GM10266 (cell line): ENCODE measurements around the gene ZNF213.

Experiments used
- DNase-seq: peaks from one replicate; pipeline ENCODE4 v3.0.0; 2012; ENCODE audit errors: extremely low spot score
- TF ChIP-seq, protein P1 (sequence below): IDR thresholded peaks from 2 replicates; pipeline ENCODE4 v1.5.1; 2012; ENCODE audit warnings: mild to moderate bottlenecking, low read depth; ENCODE audit not compliant: control insufficient read depth, insufficient read depth; ENCODE audit errors: missing control alignments

Gene ZNF213

DNA sequence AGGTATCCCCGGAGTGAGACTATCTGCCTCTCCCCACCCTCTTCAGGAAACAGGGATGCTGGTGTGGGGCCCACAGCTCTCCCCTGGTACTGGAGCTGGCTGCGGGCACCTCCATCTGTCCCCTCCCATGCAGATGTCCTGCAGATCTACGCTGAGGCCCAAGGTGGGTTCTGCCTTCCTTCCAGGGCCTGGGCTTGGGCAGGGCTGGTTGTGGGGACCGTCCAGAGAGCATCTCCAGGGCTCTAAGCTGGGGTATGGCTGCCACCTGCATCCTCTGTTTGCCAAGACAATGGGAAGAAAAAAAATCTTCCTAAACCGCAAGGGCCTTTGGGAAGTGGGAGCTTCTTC lies 12.9 kb downstream of the ZNF213 start:
- TF ChIP-seq, protein P1, sequence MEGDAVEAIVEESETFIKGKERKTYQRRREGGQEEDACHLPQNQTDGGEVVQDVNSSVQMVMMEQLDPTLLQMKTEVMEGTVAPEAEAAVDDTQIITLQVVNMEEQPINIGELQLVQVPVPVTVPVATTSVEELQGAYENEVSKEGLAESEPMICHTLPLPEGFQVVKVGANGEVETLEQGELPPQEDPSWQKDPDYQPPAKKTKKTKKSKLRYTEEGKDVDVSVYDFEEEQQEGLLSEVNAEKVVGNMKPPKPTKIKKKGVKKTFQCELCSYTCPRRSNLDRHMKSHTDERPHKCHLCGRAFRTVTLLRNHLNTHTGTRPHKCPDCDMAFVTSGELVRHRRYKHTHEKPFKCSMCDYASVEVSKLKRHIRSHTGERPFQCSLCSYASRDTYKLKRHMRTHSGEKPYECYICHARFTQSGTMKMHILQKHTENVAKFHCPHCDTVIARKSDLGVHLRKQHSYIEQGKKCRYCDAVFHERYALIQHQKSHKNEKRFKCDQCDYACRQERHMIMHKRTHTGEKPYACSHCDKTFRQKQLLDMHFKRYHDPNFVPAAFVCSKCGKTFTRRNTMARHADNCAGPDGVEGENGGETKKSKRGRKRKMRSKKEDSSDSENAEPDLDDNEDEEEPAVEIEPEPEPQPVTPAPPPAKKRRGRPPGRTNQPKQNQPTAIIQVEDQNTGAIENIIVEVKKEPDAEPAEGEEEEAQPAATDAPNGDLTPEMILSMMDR = no peak
- no peak for DNase-seq

DNA sequence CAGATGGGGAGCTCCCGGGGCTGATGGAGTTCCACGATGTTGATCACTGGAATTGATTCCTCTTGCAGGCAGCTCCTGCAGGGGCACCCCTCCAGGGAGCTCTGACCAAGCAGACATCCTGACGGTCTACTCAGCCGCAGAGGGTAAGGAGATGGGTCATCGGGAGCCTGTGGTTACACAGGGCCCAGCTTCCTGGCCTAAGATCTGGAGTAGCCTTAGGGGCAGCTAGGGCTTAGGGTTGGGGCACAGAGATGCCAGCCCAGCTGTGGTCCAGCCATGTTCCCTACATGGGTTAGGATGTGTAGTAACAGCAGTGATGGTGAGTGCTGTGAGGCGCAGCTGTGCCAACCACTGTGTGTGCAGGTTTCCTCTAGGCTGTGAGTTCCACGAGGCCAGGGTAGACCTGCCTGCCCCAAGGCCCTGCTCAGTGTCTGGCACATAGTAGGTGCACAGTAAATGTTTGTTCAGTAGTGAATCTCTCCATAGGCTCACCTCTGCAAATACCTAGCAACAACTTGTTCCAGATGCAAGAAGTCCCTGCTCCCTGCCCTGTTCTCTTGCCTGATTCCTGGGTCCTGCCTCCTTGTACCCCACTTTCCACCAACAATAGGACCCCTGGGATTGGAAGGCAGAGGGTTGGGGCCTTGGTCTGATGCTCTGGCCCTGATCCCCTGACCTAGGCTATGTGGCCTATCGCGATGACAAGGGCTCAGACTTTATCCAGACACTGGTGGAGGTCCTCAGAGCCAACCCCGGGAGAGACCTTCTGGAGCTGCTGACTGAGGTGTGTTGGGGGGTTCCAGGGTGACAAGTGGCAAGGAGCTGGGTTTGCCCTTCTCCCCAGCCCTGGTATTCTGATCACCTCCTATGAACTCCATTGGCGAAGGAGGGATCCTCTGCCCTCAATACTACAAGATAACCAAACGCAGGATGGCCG lies 13.7 kb downstream of the ZNF213 start:
- TF ChIP-seq, protein P1 = no peak
- DNase-seq = peak; percentile 14

DNA sequence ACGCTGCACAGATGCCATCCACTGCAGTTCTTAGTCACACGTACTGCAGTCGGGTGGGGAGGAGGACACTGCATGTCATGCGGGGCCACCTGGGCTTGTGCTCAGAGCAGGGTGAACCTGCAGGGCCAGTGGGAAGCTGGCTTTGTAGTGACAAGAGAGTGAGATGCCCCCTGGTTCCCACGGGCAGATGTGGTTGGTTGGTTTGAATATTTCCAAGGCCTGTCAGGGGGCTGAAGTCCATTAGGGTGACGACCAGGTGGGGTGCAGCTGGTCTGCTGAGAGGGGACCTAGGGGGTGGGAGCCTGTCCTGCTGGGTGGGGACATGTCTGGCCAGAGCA lies 14.3 kb downstream of the ZNF213 start:
- DNase-seq = peak; percentile 19
- TF ChIP-seq, protein P1 = no peak

DNA sequence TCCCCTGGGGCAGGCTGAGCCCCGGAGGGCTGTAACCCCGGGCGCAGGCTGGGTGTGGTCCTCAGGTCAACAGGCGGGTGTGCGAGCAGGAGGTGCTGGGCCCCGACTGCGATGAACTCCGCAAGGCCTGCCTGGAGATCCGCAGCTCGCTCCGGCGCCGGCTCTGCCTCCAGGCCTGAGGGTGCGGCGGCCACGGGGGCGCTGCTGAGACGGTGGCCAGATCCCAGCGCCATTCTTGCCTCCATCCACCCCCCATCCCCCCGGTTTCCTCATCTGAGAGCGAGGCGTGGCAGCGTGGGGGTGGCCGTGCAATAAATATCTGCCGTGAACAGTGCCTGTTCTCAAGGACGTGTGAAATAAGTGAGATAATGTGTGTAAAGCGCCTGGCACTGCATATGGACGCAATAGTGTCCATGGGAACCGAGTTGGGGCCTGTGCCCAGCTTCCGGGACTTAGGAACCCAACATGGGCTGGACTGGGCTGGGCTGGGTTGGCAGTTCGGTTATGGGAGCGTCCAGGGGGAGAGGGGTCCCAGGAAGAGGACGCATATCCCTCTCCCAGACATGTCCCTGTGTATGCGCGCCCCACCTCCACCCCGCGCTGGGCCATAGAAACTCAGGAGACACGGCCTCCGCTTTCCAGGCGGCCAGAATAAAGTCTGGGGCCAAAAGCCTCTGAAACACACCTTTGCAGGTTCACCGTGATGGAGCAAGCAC lies 15.0 kb downstream of the ZNF213 start:
- DNase-seq = peak; percentile 82
- TF ChIP-seq, protein P1 = peak; percentile 79

DNA sequence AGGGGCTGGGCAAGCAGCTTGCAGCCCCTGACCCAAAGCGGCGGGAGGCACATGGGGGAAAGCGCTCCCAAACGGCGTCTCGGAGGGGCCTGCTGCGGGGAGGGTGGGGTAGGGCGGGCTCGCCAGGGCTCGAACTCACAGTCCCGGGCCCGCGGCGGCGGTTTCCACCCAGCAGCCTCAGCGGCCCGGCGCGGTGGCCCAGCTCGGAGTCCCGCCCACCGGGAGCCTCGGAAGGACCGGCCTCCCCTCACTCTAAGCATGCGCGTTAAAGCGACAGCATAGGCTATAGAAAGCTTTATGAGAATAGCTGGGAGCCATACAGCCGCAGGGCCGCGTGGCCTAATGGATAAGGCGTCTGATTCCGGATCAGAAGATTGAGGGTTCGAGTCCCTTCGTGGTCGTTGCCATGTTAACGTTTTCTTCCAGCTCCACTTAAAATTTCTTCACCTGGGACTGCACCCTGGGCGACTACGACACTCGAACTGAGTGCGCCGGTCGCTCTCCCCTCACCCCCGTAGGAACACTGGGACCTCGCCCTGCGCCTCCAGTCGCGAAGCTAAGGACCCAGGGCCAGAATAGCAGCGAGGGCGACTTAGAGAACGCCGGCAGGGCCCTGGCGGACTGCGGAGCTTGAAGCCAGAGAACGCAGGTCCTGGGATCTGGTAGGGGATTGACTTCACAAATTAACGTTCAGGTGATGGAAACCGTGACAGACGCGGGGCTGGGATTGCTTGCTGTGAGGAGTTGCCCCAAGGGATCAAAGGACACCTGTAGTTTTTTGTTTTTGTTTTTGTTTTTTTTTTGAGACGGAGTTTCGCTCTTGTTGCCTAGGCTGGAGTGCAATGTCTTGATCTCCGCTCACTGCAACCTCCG lies 15.8 kb downstream of the ZNF213 start:
- DNase-seq = peak; percentile 98
- TF ChIP-seq, protein P1 = no peak

DNA sequence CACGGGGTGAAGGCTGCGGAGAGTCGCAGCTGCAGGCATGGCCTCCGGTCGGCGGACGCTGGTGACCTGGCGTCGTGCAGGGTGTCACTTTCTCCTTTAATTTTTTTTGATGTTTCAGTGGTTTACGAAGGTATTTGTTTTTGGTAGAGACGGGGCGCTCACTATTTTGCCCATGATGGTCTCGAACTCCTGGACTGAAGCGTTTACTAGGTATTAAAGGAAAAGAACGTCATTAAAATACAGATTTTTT lies 17.1 kb downstream of the ZNF213 start:
- DNase-seq = no peak
- TF ChIP-seq, protein P1 = no peak
